Gastrocnemius medialis (tissue), 4 donors: Measurements from ENCODE around the gene FGF14. TPM values are rescaled to one million over a fixed set of nuclear protein-coding genes. Genes with fewer than 3 reads are reported as not detected.

Source experiments
- ATAC-seq, 2 donors: fragments of 150-250 bp; one replicate each; pipeline ENCODE4 v1.9.1; 2016
- DNase-seq, 2 donors: peaks; one replicate each; pipeline ENCODE4 v3.0.0-alpha.2; 2019
- H3K27ac ChIP-seq, 4 donors: fragments of 200-600 bp; sonication (generic); 1 replicate in 1 of 4; 2 replicates in 3 of 4; pipeline ENCODE4 v1.5.1; 2016 to 2018; ENCODE audit warnings: mild to moderate bottlenecking in 2 of 4, moderate library complexity in 1 of 4
- H3K27me3 ChIP-seq, 3 donors: fragments of 200-600 bp; sonication (generic) in 2 of 3; 1 replicate in 1 of 3; 2 replicates in 2 of 3; pipeline versions ENCODE4 v1.5.1 to v1.6.0; 2016 to 2019; ENCODE audit warnings: mild to moderate bottlenecking in 1 of 3, moderate library complexity in 1 of 3
- H3K36me3 ChIP-seq, 2 donors: fragments of 200-600 bp; sonication (generic) in 1 of 2; one replicate each; pipeline ENCODE4 v1.5.1; 2017 to 2018
- H3K4me1 ChIP-seq, 2 donors: fragments of 200-600 bp; sonication (generic) in 1 of 2; one replicate each; pipeline ENCODE4 v1.5.1; 2016 to 2017; ENCODE audit warnings: mild to moderate bottlenecking in 2 of 2
- H3K4me3 ChIP-seq, 4 donors: fragments of 200-600 bp; sonication (generic) in 3 of 4; 1 replicate in 1 of 4; 2 replicates in 3 of 4; pipeline ENCODE4 v1.5.1; 2016 to 2019; ENCODE audit warnings: mild to moderate bottlenecking in 2 of 4
- H3K9me3 ChIP-seq, 3 donors: fragments of 200-600 bp; sonication (generic) in 2 of 3; 1 replicate in 1 of 3; 2 replicates in 2 of 3; pipeline ENCODE4 v1.5.1; 2016 to 2019
- POLR2A ChIP-seq, 2 donors: fragments of 450-650 bp; IDR thresholded peaks; one replicate each; pipeline ENCODE4 v1.6.1; 2017; ENCODE audit warnings: antibody characterized with exemption in 2 of 2, mild to moderate bottlenecking in 2 of 2, moderate library complexity in 2 of 2
- in situ Hi-C, 4 donors: fragments of 200-750 bp; cut with MboI; loops; one replicate each; pipeline versions ENCODE4 v1.15.0 to v1.8.0; 2017; ENCODE audit warnings: low sequenced_read_pairs in 4 of 4
- intact Hi-C: fragments of 100-400 bp; cut with DNase I; formaldehyde crosslinking; loops from one replicate; pipeline ENCODE4 v1.15.1; 2023; ENCODE audit warnings: low total_unique reads
- total RNA-seq, 4 donors: library from RNA; depleted of rRNA; stranded (reverse); fragments of >200 nt; gene quantifications; one replicate each; pipeline versions ENCODE4 v1.1.0 to v1.2.3, GENCODE V29; 2016
- TF ChIP-seq, protein P1 (sequence below), 5 experiments: fragments of 450-650 bp in 3 of 5; fragments of 200-600 bp in 2 of 5; sonication (generic) in 2 of 5; IDR thresholded peaks in 4 of 5; conservative IDR thresholded peaks in 1 of 5; 1 replicate in 4 of 5; 2 replicates in 1 of 5; pipeline ENCODE4 v1.5.1; 2016 to 2019; ENCODE audit warnings: antibody characterized with exemption in 5 of 5, mild to moderate bottlenecking in 3 of 5, moderate library complexity in 3 of 5

FGF14 gene
- total RNA-seq, 4 donors from 2014 or later = 0.02 TPM; not detected in 3

DNA sequence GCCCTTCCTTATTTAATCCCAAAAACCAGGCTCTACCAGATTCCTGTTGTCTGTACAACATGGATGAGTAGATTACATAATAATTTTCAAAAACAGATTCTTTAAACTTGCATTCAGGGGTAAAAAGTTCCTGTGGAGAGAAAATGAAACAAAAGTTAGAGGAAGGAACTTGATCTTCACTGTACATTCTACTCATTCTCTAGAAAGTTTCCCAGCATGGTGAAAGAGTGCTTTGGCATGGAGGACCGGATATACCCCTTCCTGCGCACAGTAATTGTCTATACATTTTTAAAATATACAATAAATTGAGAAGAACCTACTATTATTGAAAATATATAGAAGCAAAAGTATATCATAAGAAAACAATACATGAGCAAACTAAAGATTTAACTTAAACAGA lies 675.2 kb downstream of the FGF14 start:
- intact Hi-C loops = no loop called here

DNA sequence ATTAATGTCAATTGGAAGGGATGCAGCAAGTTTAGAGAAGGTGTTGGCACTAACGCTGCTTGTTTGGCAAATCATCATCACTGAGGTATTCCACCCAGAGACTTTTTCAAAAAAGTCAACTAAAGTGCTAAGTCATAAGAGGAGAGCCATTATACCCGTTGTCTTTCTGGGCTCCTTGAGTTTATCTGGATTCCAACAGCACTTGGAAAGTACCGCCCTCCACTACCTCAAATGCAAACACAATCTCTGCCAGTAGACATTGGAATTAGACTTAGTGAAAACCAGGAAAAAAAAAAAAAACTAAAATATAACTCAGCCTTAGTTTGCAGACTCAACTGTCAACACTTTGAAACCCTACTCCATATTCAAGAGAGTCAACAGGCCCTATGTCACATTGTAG lies 683.4 kb downstream of the FGF14 start:
- TF ChIP-seq POLR2A (IDR thresholded peaks at IDR 0.05) = no peak
- TF ChIP-seq, protein P1, sequence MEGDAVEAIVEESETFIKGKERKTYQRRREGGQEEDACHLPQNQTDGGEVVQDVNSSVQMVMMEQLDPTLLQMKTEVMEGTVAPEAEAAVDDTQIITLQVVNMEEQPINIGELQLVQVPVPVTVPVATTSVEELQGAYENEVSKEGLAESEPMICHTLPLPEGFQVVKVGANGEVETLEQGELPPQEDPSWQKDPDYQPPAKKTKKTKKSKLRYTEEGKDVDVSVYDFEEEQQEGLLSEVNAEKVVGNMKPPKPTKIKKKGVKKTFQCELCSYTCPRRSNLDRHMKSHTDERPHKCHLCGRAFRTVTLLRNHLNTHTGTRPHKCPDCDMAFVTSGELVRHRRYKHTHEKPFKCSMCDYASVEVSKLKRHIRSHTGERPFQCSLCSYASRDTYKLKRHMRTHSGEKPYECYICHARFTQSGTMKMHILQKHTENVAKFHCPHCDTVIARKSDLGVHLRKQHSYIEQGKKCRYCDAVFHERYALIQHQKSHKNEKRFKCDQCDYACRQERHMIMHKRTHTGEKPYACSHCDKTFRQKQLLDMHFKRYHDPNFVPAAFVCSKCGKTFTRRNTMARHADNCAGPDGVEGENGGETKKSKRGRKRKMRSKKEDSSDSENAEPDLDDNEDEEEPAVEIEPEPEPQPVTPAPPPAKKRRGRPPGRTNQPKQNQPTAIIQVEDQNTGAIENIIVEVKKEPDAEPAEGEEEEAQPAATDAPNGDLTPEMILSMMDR (IDR thresholded peaks at IDR 0.05 in 4 of 5, conservative IDR thresholded peaks at IDR 0.05 in 1 of 5) = no peak
- ATAC-seq = no peak
- Histone ChIP-seq H3K4me1 (no peaks in the 10 kb centered on the region), H3K4me3 (no peak overlapping the region), H3K9me3 (no peaks in the 10 kb centered on the region), H3K27ac (no peak overlapping the region), H3K27me3 (no peaks in the 10 kb centered on the region), H3K36me3 (no peaks in the 10 kb centered on the region)
- intact Hi-C loops (no loop called here), in situ Hi-C loops (no loop called here)
- DNase-seq = no peak

More for the DNA sequence above, 675.2 kb downstream of the FGF14 start:
- DNase-seq (no peak), ATAC-seq (no peak)
- Histone ChIP-seq H3K4me1 (no peaks in the 10 kb centered on the region), H3K27ac (no peak overlapping the region), H3K27me3 (no peaks in the 10 kb centered on the region), H3K36me3 (no peaks in the 10 kb centered on the region), H3K9me3 (no peaks in the 10 kb centered on the region), H3K4me3 (no peak overlapping the region)
- TF ChIP-seq, protein P1 (IDR thresholded peaks at IDR 0.05 in 4 of 5, conservative IDR thresholded peaks at IDR 0.05 in 1 of 5) = no peak
- no peak for TF ChIP-seq POLR2A (IDR thresholded peaks at IDR 0.05)
- in situ Hi-C loops = no loop called here

DNA sequence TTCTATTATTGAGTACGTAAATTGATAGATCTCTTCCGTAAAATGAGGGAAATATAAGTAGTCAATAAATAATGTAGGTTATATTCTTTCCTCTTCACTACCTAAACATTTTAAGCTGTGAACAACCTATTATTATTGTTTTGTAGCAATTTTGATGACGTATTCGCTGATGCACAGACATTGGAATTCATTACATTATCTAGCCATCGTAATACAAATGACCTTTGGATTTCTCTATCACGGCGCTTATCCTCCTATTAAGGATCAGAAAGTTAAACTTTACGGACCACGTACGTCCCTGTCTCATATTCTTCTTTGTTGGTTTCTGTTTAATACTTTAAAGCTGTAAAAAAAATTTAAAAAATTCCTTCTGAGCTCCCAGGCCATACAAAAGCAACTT lies 684.5 kb downstream of the FGF14 start:
- H3K9me3 ChIP-seq = no peaks in the 10 kb centered on the region
- in situ Hi-C loops = no loop called here
- intact Hi-C loops = no loop called here
- TF ChIP-seq, protein P1 (IDR thresholded peaks at IDR 0.05 in 4 of 5, conservative IDR thresholded peaks at IDR 0.05 in 1 of 5) = no peak
- TF ChIP-seq POLR2A (IDR thresholded peaks at IDR 0.05) = no peak
- no peak overlapping the region for H3K4me3 ChIP-seq
- no peak overlapping the region for H3K27ac ChIP-seq
- no peaks in the 10 kb centered on the region for H3K36me3 ChIP-seq
- ATAC-seq = no peak
- H3K27me3 ChIP-seq = no peaks in the 10 kb centered on the region
- no peak for DNase-seq
- no peaks in the 10 kb centered on the region for H3K4me1 ChIP-seq

DNA sequence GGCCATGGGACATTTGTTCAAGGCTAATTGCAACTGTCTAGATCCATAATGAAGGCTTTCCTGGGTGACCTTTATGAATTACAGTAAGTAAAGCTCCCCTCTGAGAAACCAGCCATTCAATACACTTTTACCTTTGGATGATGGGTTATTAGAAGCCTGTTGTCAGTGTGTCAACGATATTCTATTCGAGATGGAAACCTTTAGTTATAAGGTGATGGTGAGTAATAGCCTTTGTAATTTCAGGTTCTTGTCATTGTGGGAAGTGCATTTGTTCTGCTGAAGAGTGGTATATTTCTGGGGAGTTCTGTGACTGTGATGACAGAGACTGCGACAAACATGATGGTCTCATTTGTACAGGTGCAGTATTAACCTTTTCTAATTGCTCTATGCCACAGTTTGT lies 687.7 kb downstream of the FGF14 start:
- H3K4me3 ChIP-seq = no peak overlapping the region
- no peaks in the 10 kb centered on the region for H3K4me1 ChIP-seq
- no peak for DNase-seq
- intact Hi-C loops (no loop called here), in situ Hi-C loops (no loop called here)
- TF ChIP-seq POLR2A (IDR thresholded peaks at IDR 0.05) = no peak
- TF ChIP-seq, protein P1 (IDR thresholded peaks at IDR 0.05 in 4 of 5, conservative IDR thresholded peaks at IDR 0.05 in 1 of 5) = no peak
- no peak for ATAC-seq
- no peak overlapping the region for H3K27ac ChIP-seq
- H3K27me3 ChIP-seq = no peaks in the 10 kb centered on the region
- H3K36me3 ChIP-seq = no peaks in the 10 kb centered on the region
- no peaks in the 10 kb centered on the region for H3K9me3 ChIP-seq

DNA sequence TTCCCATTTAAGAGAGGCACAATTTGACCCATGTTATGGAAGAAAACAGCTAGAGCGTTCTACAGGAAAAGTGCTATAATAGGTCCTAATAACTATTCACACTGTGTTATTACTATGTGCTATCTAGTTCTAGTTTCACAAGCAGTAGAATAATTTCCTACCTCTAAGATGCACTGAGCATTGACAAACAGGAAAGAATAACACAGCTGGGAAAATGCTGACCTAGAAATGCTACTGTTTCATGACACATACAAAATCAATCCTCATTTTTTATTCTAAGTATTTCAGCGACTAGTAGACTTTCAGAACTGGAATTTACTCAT lies 689.9 kb downstream of the FGF14 start:
- H3K36me3 ChIP-seq = no peaks in the 10 kb centered on the region
- DNase-seq = no peak
- no peaks in the 10 kb centered on the region for H3K27me3 ChIP-seq
- TF ChIP-seq POLR2A (IDR thresholded peaks at IDR 0.05) = no peak
- TF ChIP-seq, protein P1 (IDR thresholded peaks at IDR 0.05 in 4 of 5, conservative IDR thresholded peaks at IDR 0.05 in 1 of 5) = no peak
- intact Hi-C loops (no loop called here), in situ Hi-C loops (no loop called here)
- H3K4me1 ChIP-seq = no peaks in the 10 kb centered on the region
- peak overlapping the region in 1 of 4 donors; percentile 21 for H3K27ac ChIP-seq
- no peak overlapping the region for H3K4me3 ChIP-seq
- no peaks in the 10 kb centered on the region for H3K9me3 ChIP-seq
- ATAC-seq = peak in 1 of 2 donors; percentile 54
